Neural cell (in vitro differentiated cells): ENCODE results near the gene PLA2G15. TPM values are rescaled to one million over a fixed set of nuclear protein-coding genes. Genes with fewer than 3 reads are reported as not detected.

Experiments used
- H2AFZ ChIP-seq: fragments of 200-600, 300-800 bp; sonication (generic), shearing (Covaris generic); 2 replicates; pipeline ENCODE4 v1.6.0; 2014; ENCODE audit warnings: low read depth, mild to moderate bottlenecking, antibody characterized with exemption, low read length, moderate library complexity
- H3F3A ChIP-seq: fragments of 200-600 bp; shearing (Covaris generic); 2 replicates; pipeline ENCODE4 v1.6.1; 2016; ENCODE audit warnings: mild to moderate bottlenecking, moderate library complexity, mixed read lengths, antibody characterized with exemption, low read length; ENCODE audit not compliant: insufficient read depth, poor library complexity, severe bottlenecking
- H3K27ac ChIP-seq: fragments of 200-600, 300-800 bp; sonication (generic), shearing (Covaris generic); 2 replicates; pipeline ENCODE4 v1.5.1; 2014; ENCODE audit warnings: mild to moderate bottlenecking, low read length, moderate library complexity
- H3K27me3 ChIP-seq: fragments of 300-800, 200-600 bp; sonication (generic), shearing (Covaris generic); 2 replicates; pipeline ENCODE4 v1.6.0; 2014; ENCODE audit warnings: mild to moderate bottlenecking, low read depth, low read length, moderate library complexity; ENCODE audit not compliant: insufficient read depth
- H3K36me3 ChIP-seq: fragments of 300-800, 200-600 bp; sonication (generic), shearing (Covaris generic); 2 replicates; pipeline ENCODE4 v1.5.1; 2014; ENCODE audit warnings: mild to moderate bottlenecking, antibody characterized with exemption, low read length, moderate library complexity; ENCODE audit not compliant: insufficient read depth
- H3K4me2 ChIP-seq: fragments of 300-800, 200-600 bp; sonication (generic), shearing (Covaris generic); 2 replicates; pipeline ENCODE4 v1.6.0; 2014; ENCODE audit warnings: mild to moderate bottlenecking, low read length
- H3K4me3 ChIP-seq: fragments of 300-800, 200-600 bp; sonication (generic), shearing (Covaris generic); 2 replicates; pipeline ENCODE4 v1.5.1; 2014; ENCODE audit warnings: mild to moderate bottlenecking, low read length, moderate library complexity
- H3K79me2 ChIP-seq: fragments of 200-600 bp; shearing (Covaris generic); replicated peaks from 2 replicates; pipeline ENCODE4 v1.6.0; 2014; ENCODE audit warnings: mild to moderate bottlenecking, low read length, moderate library complexity; ENCODE audit not compliant: insufficient read depth
- H3K9ac ChIP-seq: fragments of 300-800, 200-600 bp; sonication (generic), shearing (Covaris generic); 2 replicates; pipeline ENCODE4 v1.6.1; 2016; ENCODE audit warnings: mild to moderate bottlenecking, low read length, mixed read lengths
- H3K9me2 ChIP-seq: fragments of 200-600 bp; shearing (Covaris generic); 2 replicates; pipeline ENCODE4 v1.6.1; 2016; ENCODE audit warnings: mild to moderate bottlenecking, low read length, mixed read lengths; ENCODE audit not compliant: insufficient read depth
- H3K9me3 ChIP-seq: fragments of 200-600, 300-800 bp; sonication (generic), shearing (Covaris generic); 2 replicates; pipeline ENCODE4 v1.6.1; 2016; ENCODE audit warnings: mild to moderate bottlenecking, mixed run types, low read length, moderate library complexity, mixed read lengths
- H4K20me1 ChIP-seq: fragments of 200-600 bp; shearing (Covaris generic); 2 replicates; pipeline ENCODE4 v1.6.1; 2016; ENCODE audit warnings: mild to moderate bottlenecking, mixed run types; ENCODE audit not compliant: insufficient read depth
- EP300 ChIP-seq: fragments of 450-650 bp; conservative IDR thresholded peaks from 2 replicates; pipeline ENCODE4 v1.6.1; 2014; ENCODE audit warnings: antibody characterized with exemption, mild to moderate bottlenecking, moderate library complexity; ENCODE audit not compliant: poor library complexity, severe bottlenecking
- EZH2 ChIP-seq: fragments of 200-600, 300-800 bp; shearing (Covaris generic), sonication (generic); IDR thresholded peaks from 2 replicates; pipeline ENCODE4 v1.6.1; 2014; ENCODE audit warnings: antibody characterized with exemption, low read length, borderline replicate concordance, mild to moderate bottlenecking; ENCODE audit not compliant: insufficient read depth, poor library complexity, severe bottlenecking
- MXI1 ChIP-seq: fragments of 450-650 bp; conservative IDR thresholded peaks from 2 replicates; pipeline ENCODE4 v1.6.1; 2014; ENCODE audit warnings: antibody characterized with exemption, mild to moderate bottlenecking; ENCODE audit not compliant: poor library complexity, severe bottlenecking
- POLR2AphosphoS5 ChIP-seq: IDR thresholded peaks from 2 replicates; pipeline ENCODE4 v1.6.1; 2012
- RAD21 ChIP-seq: fragments of 450-650 bp; conservative IDR thresholded peaks from 2 replicates; pipeline ENCODE4 v1.6.1; 2014; ENCODE audit warnings: antibody characterized with exemption, mild to moderate bottlenecking, moderate library complexity
- SMC3 ChIP-seq: fragments of 450-650 bp; conservative IDR thresholded peaks from 2 replicates; pipeline ENCODE4 v1.6.1; 2014; ENCODE audit warnings: antibody characterized with exemption, mild to moderate bottlenecking, moderate library complexity; ENCODE audit not compliant: poor library complexity
- TAF1 ChIP-seq: IDR thresholded peaks from 2 replicates; pipeline ENCODE4 v1.6.1; 2012; ENCODE audit warnings: low read depth
- polyA plus RNA-seq: library from polyadenylated mRNA; depleted of rRNA; stranded (reverse); fragments of >200 nt; gene quantifications from 2 replicates; pipeline ENCODE4 v1.2.3, GENCODE V29; 2014
- TF ChIP-seq, protein P1 (sequence below): fragments of 450-650 bp; IDR thresholded peaks from 2 replicates; pipeline ENCODE4 v1.5.1; 2014; ENCODE audit warnings: antibody characterized with exemption, mild to moderate bottlenecking, moderate library complexity; ENCODE audit not compliant: poor library complexity, severe bottlenecking
- TF ChIP-seq, protein P2 (sequence below): IDR thresholded peaks from 2 replicates; pipeline ENCODE4 v1.6.1; 2012; ENCODE audit warnings: borderline replicate concordance

Gene PLA2G15
- polyA plus RNA-seq, 1 donor from 2014 or later = 19.6 TPM

DNA sequence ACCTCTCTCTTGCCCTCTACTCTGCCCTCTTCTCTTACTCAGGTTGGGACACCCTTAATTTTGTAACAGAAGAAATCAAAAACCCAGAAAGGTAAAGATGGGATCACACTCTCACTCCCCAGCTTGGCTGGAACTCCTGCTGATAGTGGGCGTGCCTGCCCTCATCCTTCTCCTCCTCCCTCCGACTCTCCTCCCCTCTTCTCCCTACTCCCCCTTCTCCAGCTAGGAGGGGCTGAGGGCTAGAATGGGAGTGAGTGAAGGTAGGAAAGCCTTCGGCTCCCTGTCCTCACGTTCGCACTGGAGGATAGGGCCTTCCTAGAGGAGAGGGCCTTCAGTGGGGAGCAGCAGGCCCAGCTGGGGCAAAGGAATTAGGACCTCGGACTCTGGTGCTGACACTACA lies 45.3 kb downstream of the PLA2G15 start (continued):
- TF ChIP-seq MXI1 (no peak), SMC3 (no peak), EP300 (no peak), RAD21 (no peak)

DNA sequence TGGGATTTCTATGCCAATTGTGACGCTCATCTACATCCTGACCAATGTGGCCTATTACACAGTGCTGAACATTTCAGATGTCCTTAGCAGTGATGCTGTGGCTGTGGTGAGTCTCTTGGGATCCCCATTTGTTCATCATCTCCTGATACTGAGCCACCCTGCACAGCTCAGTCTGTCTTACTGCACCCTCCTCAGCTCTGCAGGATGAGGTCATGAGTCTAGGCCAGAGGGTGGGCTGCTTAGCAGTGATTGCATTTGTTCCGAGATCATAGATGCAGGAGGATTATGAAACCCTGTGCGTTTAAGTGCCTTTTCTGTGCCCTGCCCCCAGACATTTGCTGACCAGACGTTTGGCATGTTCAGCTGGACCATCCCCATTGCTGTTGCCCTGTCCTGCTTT lies 46.1 kb downstream of the PLA2G15 start:
- Histone ChIP-seq H3K9me3 (no peaks in the 10 kb centered on the region), H3K4me2 (no peak overlapping the region), H3K36me3 (peaks cover 4% of the 10 kb centered on the region), H3K9ac (no peak overlapping the region), H3F3A (no peaks in the 10 kb centered on the region), H3K79me2 (no peaks in the 10 kb centered on the region), H3K27ac (no peak overlapping the region), H2AFZ (no peak overlapping the region), H3K27me3 (no peaks in the 10 kb centered on the region), H3K9me2 (no peaks in the 10 kb centered on the region), H4K20me1 (no peaks in the 10 kb centered on the region), H3K4me3 (no peak overlapping the region)
- TF ChIP-seq, protein P1, sequence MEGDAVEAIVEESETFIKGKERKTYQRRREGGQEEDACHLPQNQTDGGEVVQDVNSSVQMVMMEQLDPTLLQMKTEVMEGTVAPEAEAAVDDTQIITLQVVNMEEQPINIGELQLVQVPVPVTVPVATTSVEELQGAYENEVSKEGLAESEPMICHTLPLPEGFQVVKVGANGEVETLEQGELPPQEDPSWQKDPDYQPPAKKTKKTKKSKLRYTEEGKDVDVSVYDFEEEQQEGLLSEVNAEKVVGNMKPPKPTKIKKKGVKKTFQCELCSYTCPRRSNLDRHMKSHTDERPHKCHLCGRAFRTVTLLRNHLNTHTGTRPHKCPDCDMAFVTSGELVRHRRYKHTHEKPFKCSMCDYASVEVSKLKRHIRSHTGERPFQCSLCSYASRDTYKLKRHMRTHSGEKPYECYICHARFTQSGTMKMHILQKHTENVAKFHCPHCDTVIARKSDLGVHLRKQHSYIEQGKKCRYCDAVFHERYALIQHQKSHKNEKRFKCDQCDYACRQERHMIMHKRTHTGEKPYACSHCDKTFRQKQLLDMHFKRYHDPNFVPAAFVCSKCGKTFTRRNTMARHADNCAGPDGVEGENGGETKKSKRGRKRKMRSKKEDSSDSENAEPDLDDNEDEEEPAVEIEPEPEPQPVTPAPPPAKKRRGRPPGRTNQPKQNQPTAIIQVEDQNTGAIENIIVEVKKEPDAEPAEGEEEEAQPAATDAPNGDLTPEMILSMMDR = no peak
- TF ChIP-seq EP300 = no peak
- no peak for TF ChIP-seq MXI1

DNA sequence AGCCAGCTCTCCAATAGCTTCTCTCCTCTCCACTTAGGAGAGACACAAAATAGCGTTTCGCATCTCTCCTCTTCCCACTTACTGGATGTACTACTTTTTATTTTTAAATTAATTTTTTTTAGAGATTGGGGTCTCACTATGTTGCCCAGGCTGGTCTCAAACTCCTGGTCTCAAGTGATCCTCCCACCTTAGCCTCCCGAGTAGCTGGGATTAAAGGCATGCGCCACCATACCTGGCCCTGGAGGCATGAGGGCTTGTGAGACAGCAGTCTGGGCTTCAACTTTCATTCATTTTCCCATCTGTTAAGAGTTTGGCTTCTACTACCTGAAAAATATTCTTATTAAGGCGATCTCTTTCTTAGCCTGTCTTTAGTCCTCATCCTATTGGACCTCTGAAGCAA lies 47.3 kb downstream of the PLA2G15 start:
- no peaks in the 10 kb centered on the region for H3K9me3 ChIP-seq
- H3K27me3 ChIP-seq = no peaks in the 10 kb centered on the region
- TF ChIP-seq, protein P1 = no peak
- no peak for TF ChIP-seq SMC3
- TF ChIP-seq RAD21 = no peak
- no peak for TF ChIP-seq EP300
- TF ChIP-seq, protein P2, sequence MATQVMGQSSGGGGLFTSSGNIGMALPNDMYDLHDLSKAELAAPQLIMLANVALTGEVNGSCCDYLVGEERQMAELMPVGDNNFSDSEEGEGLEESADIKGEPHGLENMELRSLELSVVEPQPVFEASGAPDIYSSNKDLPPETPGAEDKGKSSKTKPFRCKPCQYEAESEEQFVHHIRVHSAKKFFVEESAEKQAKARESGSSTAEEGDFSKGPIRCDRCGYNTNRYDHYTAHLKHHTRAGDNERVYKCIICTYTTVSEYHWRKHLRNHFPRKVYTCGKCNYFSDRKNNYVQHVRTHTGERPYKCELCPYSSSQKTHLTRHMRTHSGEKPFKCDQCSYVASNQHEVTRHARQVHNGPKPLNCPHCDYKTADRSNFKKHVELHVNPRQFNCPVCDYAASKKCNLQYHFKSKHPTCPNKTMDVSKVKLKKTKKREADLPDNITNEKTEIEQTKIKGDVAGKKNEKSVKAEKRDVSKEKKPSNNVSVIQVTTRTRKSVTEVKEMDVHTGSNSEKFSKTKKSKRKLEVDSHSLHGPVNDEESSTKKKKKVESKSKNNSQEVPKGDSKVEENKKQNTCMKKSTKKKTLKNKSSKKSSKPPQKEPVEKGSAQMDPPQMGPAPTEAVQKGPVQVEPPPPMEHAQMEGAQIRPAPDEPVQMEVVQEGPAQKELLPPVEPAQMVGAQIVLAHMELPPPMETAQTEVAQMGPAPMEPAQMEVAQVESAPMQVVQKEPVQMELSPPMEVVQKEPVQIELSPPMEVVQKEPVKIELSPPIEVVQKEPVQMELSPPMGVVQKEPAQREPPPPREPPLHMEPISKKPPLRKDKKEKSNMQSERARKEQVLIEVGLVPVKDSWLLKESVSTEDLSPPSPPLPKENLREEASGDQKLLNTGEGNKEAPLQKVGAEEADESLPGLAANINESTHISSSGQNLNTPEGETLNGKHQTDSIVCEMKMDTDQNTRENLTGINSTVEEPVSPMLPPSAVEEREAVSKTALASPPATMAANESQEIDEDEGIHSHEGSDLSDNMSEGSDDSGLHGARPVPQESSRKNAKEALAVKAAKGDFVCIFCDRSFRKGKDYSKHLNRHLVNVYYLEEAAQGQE = no peak
- TF ChIP-seq TAF1 = no peak
- no peak for TF ChIP-seq POLR2AphosphoS5
- TF ChIP-seq EZH2 = no peak
- no peak for TF ChIP-seq MXI1
- H4K20me1 ChIP-seq = no peaks in the 10 kb centered on the region
- H3F3A ChIP-seq = no peaks in the 10 kb centered on the region
- H3K4me3 ChIP-seq = no peak overlapping the region
- no peak overlapping the region for H3K4me2 ChIP-seq
- peaks cover 4% of the 10 kb centered on the region for H3K36me3 ChIP-seq
- no peak overlapping the region for H3K9ac ChIP-seq
- H2AFZ ChIP-seq = no peak overlapping the region
- no peak overlapping the region for H3K27ac ChIP-seq
- no peaks in the 10 kb centered on the region for H3K9me2 ChIP-seq
- H3K79me2 ChIP-seq = no peaks in the 10 kb centered on the region
